ENCODE data around the gene KIAA1217. TPM values are rescaled to one million over a fixed set of nuclear protein-coding genes. Genes with fewer than 3 reads are reported as not detected.

KIAA1217 gene
- polyA plus RNA-seq, 6 donors from 2014 or later, result not detected

DNA sequence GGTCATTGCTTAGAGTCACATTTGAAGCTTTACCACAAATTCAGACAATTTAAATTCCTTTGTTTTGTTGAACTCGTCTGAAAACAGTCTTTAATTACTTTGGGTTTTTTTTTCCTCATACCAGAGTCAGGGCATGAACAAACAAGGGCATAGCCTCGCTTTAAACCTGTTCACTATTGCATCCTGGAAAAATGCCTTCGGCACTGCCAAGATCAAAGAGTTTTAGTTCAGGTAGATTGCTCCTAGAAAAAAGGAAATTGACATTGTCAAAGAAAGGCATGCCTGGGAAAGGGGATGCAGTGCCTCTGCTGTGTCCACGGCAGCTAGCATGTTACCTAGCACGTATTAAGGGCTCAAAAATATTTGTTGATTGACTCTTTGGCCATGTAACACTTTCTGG lies 279.7 kb downstream of the KIAA1217 start:
- no peaks in the 10 kb centered on the region for H3K36me3 Mint-ChIP-seq
- DNase-seq (no peak), ATAC-seq (ENCODE audit: low read depth in 2 of 2) (no peak)
- no peak overlapping the region for H3K27ac Mint-ChIP-seq
- peaks cover 0 to 9% (median 0%) of the 10 kb centered on the region in 7 donors for H3K9me3 Mint-ChIP-seq
- H3K4me1 Mint-ChIP-seq, result no peaks in the 10 kb centered on the region
- no peak overlapping the region for H3K4me3 Mint-ChIP-seq
- H3K27me3 Mint-ChIP-seq, result peaks cover 0 to 11% (median 3%) of the 10 kb centered on the region in 3 donors

DNA sequence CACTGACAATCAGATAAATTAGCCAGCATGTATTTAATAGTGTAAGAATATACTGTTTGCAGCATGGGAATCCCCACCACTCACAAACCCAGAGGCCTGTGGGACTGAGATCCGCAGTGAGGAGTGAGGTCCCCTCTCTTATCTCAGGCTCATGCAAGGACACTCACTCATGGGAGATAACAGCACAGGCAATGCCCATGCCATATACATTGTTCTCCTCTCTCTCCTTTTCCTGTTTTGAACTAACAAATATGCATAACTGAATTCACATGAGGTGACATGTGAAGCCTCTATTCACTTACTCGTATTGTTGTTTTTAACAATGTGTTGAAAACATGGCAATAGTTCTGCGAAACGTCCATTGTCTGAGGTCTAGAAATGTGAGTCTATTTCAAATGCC lies 284.2 kb downstream of the KIAA1217 start:
- Mint-ChIP-seq H3K9me3 (no peaks in the 10 kb centered on the region), H3K4me1 (no peaks in the 10 kb centered on the region), H3K36me3 (no peaks in the 10 kb centered on the region), H3K4me3 (no peak overlapping the region), H3K27ac (no peak overlapping the region), H3K27me3 (peaks cover 0 to 4% (median 0%) of the 10 kb centered on the region in 3 donors)
- DNase-seq (no peak), ATAC-seq (ENCODE audit: low read depth in 2 of 2) (no peak)

DNA sequence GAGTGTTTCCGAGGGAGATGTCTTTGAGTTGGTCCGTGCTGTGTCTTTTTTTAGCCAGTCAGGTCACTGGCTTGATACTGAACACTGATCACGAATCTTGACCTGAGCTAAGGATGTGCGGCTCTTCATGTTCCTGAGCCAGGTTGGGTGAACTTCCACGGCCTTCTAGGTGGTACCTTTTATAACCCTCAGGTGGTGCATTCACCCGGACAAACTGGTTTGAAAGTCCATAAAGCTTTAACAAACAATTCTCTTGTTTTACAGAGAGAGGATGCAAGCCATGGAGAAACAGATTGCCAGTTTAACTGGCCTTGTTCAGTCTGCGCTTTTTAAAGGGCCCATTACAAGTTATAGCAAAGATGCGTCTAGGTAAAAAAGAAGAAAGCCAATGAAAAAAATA lies 285.3 kb downstream of the KIAA1217 start:
- Mint-ChIP-seq H3K9me3 (no peaks in the 10 kb centered on the region), H3K36me3 (no peaks in the 10 kb centered on the region), H3K4me3 (no peak overlapping the region), H3K27me3 (peaks cover 0 to 5% (median 0%) of the 10 kb centered on the region in 3 donors), H3K4me1 (no peaks in the 10 kb centered on the region), H3K27ac (no peak overlapping the region)
- DNase-seq (no peak), ATAC-seq (ENCODE audit: low read depth in 2 of 2) (no peak)

DNA sequence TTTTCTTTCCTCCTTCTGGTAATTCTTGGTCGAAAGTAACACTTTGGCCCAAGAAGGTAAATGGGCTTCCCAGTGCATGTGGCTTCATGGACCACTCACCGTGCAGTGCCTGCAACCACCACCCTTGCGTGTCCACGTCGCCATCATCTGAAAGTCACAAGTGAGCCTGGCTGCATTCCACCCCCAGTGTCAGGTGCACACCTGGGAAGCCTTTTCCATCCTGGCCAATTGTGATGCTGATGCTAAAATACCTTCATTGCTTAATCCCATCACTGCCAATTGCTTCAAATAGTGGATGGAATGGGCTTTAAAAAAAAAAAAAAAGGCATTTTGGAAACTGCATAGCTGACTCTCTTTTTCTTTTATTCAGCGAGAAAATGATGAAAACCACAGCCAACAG lies 285.8 kb downstream of the KIAA1217 start:
- Mint-ChIP-seq H3K4me3 (no peak overlapping the region), H3K4me1 (no peaks in the 10 kb centered on the region), H3K9me3 (no peaks in the 10 kb centered on the region), H3K36me3 (no peaks in the 10 kb centered on the region), H3K27ac (no peak overlapping the region), H3K27me3 (peaks cover 0 to 5% (median 0%) of the 10 kb centered on the region in 3 donors)
- no peak for ATAC-seq (ENCODE audit: low read depth in 2 of 2)
- DNase-seq, result no peak

DNA sequence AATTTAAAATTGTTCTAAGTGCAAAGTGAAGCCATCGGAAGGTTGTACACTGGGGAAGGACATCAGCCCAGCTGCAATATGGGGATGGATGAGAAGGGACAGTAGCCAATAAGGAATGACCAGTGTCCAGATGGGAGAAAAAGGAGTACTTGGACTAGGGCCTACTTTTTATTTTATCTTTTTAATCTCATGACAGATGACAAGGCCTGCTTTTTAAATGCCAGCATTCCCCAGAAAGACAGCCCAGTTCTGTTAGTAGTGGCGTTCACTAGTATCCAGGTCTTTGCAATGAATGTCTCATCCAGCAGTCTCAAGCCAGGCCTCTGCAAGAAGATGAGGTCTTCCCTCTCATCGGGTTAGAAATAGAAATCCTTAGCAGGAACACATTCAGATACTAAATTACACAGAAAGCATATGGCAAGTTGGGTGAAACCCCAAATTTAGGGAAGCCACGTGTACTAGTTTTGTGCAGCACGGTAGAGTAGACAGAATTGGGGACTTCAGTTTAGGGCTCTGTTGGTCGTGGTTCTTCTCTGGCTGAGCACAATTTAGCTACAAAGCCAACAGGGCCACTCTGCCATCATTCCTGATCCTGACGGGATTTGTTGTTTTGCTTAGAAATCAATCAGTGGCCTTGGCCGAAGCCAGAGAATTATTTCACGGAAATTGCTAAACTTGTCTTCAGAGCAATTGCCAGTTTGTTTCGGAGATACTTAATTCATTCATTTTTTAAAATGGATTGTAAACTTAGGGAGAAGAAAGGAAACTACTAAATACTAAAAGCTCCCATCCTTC lies 286.9 kb downstream of the KIAA1217 start:
- Mint-ChIP-seq H3K4me1 (no peaks in the 10 kb centered on the region), H3K4me3 (no peak overlapping the region), H3K36me3 (no peaks in the 10 kb centered on the region), H3K27me3 (peaks cover 0 to 5% (median 0%) of the 10 kb centered on the region in 3 donors), H3K9me3 (no peaks in the 10 kb centered on the region), H3K27ac (no peak overlapping the region)
- DNase-seq (no peak), ATAC-seq (ENCODE audit: low read depth in 2 of 2) (no peak)

DNA sequence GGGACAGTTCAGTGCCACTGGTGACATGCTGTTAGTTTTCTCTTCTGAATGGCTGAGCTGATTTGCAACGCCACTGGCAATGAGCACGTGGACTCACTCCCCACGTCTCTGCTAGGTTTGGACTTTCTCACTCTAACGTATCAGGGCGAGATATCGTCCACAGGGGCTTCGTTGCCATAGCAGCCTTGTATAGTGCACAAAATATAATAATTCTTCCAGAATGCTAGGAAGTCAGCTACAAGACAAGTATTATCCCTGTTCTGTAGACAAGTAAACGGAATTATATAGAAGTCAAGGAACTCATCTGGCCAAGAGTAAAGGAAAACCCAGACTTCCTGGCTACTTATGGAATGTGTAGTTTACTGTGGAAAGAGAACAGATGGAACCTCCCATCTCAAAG lies 288.0 kb downstream of the KIAA1217 start:
- H3K27me3 Mint-ChIP-seq, result peaks cover 0 to 5% (median 0%) of the 10 kb centered on the region in 3 donors
- no peak overlapping the region for H3K27ac Mint-ChIP-seq
- no peak overlapping the region for H3K4me3 Mint-ChIP-seq
- no peak for ATAC-seq (ENCODE audit: low read depth in 2 of 2)
- H3K9me3 Mint-ChIP-seq, result no peaks in the 10 kb centered on the region
- no peak for DNase-seq
- H3K36me3 Mint-ChIP-seq, result no peaks in the 10 kb centered on the region
- no peaks in the 10 kb centered on the region for H3K4me1 Mint-ChIP-seq

DNA sequence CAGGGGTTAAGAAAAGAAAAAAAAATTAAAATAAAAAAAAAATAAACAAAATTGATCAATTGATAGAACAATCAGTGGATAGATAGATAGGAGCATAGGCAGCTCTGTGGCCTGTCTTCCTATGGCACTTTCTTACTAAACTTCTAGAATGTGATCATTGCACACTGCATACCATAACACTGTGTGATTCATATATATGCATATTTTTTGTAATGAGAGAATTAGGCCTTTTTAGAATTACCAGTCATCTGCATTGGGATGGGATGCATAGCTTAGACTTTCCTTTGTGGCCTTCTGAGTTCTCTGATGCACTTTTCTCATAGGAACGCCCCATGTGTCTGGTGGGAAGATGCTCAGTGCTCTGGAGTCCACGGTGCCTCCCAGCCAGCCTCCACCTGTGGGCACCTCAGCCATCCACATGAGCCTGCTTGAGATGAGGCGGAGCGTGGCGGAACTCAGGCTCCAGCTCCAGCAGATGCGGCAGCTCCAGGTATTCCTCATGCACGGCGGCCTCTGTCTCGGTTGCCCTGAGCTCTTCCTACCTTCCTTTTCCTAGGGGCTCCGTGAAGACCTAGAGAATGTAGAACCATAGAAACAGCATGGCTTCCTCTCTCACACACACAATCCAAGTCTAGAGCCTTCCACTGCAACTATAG lies 292.2 kb downstream of the KIAA1217 start:
- Mint-ChIP-seq H3K27me3 (peaks cover 0 to 5% (median 0%) of the 10 kb centered on the region in 3 donors), H3K4me1 (no peaks in the 10 kb centered on the region)

DNA sequence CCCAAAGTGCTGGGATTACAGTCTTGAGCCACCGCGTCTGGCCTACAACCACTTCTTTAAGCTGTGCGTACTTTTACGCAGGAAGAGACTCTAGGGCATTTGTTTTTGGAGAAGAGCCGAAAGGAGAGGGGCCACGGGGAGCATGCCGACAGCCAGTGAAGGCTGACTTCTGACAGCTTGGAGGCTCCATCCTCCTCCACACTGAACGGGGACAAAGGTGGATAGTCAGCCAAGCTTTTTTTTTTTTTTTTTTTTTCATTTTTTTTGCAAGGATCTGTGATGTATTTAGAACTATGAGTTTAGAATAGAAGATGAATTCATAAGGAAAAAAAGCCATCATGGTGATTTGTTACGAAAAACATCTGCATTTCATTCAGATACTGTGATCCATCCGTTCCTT lies 293.1 kb downstream of the KIAA1217 start:
- Mint-ChIP-seq H3K4me1 (no peaks in the 10 kb centered on the region), H3K9me3 (peaks cover 0 to 7% (median 3%) of the 10 kb centered on the region in 7 donors), H3K36me3 (no peaks in the 10 kb centered on the region), H3K27ac (no peak overlapping the region), H3K27me3 (peaks cover 0 to 5% (median 0%) of the 10 kb centered on the region in 3 donors), H3K4me3 (no peak overlapping the region)
- DNase-seq, result no peak
- ATAC-seq (ENCODE audit: low read depth in 2 of 2), result no peak

More for the DNA sequence above, 292.2 kb downstream of the KIAA1217 start:
- Mint-ChIP-seq H3K4me3 (no peak overlapping the region), H3K36me3 (no peaks in the 10 kb centered on the region), H3K27ac (peak overlapping the region in 1 of 6 donors; percentile 24), H3K9me3 (no peaks in the 10 kb centered on the region)
- no peak for ATAC-seq (ENCODE audit: low read depth in 2 of 2)
- no peak for DNase-seq

DNA sequence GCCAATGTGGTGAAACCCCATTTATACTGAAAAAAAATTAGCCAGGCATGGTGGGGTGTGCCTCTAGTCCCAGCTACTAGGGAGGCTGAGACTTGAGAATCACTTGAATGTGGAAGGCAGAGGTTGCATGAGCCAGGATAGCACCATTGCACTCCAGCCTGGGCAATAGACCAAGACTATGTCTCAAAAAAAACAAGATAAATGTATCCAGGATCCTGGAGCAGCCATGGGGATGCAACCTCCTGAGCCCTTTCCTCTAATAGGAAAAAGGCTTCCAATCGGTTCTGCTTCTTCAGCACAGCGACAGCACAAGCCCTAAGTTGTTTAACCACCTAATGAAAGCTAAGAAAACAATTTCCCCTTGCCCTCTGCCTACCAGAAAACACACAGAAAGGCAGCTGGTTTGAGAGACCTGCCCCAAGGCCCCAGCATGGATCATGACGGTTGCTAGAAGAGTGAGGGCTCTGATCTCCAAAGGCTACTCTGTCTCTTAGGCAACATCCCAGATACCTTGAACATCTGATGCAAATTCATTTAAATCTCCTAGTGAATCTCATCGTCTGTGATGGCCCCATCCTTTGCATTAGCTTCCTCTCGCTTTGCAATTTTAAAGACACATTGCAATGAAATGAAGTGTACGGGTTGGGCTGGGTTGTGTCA lies 294.0 kb downstream of the KIAA1217 start:
- Mint-ChIP-seq H3K4me3 (no peak overlapping the region), H3K9me3 (peaks cover 3 to 11% (median 4%) of the 10 kb centered on the region in 7 donors), H3K27ac (no peak overlapping the region), H3K27me3 (peaks cover 0 to 3% (median 0%) of the 10 kb centered on the region in 3 donors), H3K36me3 (no peaks in the 10 kb centered on the region), H3K4me1 (no peaks in the 10 kb centered on the region)
- DNase-seq (no peak), ATAC-seq (ENCODE audit: low read depth in 2 of 2) (no peak)

DNA sequence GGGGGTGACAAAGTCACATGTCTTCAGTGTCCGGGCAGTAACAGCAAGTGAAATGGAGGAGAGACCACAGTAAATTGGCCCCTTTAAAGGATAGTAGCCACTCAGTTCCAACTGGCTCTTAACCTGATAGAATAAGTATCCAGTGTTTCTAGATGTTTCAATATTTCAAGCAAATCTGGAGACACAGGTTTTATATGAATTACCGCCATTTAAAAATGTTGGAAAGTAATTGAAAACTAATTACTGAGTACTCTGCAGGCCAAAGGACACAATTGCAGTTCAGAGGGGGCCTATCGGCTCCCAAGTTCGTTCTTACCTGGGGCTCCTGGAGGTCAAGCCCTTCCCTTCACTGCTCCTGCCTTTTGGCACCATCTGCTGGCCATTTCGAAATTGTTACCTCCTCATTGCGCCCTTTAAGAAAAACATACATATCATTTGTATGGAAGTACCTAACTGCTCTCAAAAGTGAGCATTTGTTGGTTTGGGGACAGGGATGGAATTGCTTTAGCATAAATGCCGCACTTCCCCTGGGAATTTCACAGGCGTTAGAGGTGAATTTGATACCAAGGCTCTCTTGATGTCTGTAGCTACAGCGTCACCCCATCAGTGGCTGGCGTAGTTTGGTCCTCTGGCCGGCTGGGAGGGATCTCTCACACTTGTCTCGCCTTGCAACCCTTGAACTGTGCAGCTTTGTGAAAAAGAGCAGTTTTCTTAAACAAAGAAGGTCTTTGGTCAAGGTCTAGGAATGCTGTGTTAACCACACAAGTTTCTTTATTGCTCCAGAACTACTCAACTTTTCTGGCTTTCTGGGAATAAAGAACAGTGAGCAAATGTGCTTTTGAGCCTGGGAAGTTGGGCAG lies 294.8 kb downstream of the KIAA1217 start:
- no peaks in the 10 kb centered on the region for H3K36me3 Mint-ChIP-seq
- no peak for ATAC-seq (ENCODE audit: low read depth in 2 of 2)
- H3K4me1 Mint-ChIP-seq, result no peaks in the 10 kb centered on the region
- H3K4me3 Mint-ChIP-seq, result no peak overlapping the region
- H3K27ac Mint-ChIP-seq, result no peak overlapping the region
- H3K9me3 Mint-ChIP-seq, result peaks cover 3 to 11% (median 4%) of the 10 kb centered on the region in 7 donors
- DNase-seq, result no peak
- no peaks in the 10 kb centered on the region for H3K27me3 Mint-ChIP-seq

DNA sequence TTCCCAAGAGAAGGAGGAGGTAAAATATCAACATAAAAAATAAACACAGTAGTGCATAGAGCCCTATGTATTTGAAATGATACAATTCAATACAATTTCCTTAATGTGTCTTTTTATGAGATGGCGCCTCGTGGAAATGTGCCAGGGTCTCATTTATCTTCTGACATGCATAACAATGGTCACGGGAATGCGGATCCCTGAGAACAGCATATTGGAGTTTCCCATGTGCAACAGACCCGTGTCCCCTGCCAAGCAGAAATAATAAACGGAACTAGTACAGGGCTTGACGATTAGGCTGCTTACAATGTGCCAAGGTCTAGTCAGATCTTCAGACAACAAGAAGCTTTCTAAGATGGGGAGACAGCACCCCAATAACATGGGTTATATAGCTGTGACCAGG lies 296.8 kb downstream of the KIAA1217 start:
- H3K27ac Mint-ChIP-seq, result no peak overlapping the region
- H3K4me3 Mint-ChIP-seq, result no peak overlapping the region
- peaks cover 0 to 4% (median 0%) of the 10 kb centered on the region in 3 donors for H3K27me3 Mint-ChIP-seq
- H3K9me3 Mint-ChIP-seq, result peaks cover 3 to 11% (median 4%) of the 10 kb centered on the region in 7 donors
- H3K36me3 Mint-ChIP-seq, result no peaks in the 10 kb centered on the region
- no peak for DNase-seq
- no peak for ATAC-seq (ENCODE audit: low read depth in 2 of 2)
- no peaks in the 10 kb centered on the region for H3K4me1 Mint-ChIP-seq

DNA sequence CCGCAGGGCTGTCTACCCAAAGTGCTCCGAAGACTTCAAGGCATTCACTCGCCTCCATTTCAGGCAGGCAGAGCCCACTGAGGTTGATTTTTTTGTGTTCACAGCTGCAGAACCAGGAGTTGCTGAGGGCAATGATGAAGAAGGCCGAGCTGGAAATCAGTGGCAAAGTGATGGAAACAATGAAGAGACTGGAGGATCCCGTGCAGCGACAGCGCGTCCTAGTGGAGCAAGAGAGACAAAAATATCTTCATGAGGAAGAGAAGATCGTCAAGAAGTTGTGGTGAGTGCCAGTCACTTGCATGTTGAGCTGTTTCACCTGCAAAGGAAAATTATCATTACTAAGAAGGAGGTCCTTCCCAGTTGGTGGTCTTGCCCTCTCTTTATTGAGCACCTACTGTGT lies 304.2 kb downstream of the KIAA1217 start:
- H3K36me3 Mint-ChIP-seq, result no peaks in the 10 kb centered on the region
- no peak overlapping the region for H3K4me3 Mint-ChIP-seq
- H3K4me1 Mint-ChIP-seq, result no peaks in the 10 kb centered on the region
- peaks cover 0 to 3% (median 0%) of the 10 kb centered on the region in 7 donors for H3K9me3 Mint-ChIP-seq
- ATAC-seq (ENCODE audit: low read depth in 2 of 2) (no peak), DNase-seq (no peak)
- peaks cover 0 to 8% (median 6%) of the 10 kb centered on the region in 3 donors for H3K27me3 Mint-ChIP-seq
- peak overlapping the region in 1 of 6 donors; percentile 37 for H3K27ac Mint-ChIP-seq

DNA sequence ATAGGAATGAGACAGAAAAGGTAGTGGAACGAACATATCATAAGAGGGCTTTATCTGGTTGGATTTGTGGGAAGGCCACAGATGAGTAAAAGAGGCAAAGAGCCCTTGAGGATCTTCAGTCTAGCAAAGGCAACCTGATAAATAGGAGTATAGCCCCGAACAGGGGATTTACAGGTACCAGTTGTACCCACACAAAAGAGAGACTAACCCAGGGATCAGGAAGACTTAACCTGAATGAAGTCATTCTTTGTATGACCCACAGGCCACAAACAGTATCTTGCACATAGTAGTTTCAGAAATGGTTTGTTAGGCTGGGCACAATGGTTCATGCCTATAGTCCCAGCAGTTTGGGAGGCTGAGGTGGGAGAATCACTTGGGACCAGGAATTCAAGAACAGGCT lies 306.5 kb downstream of the KIAA1217 start:
- ATAC-seq (ENCODE audit: low read depth in 2 of 2), result no peak
- Mint-ChIP-seq H3K4me3 (no peak overlapping the region), H3K36me3 (no peaks in the 10 kb centered on the region), H3K27ac (no peak overlapping the region), H3K9me3 (peaks cover 0 to 3% (median 0%) of the 10 kb centered on the region in 7 donors), H3K4me1 (peaks cover 0 to 16% (median 4%) of the 10 kb centered on the region in 3 donors), H3K27me3 (peaks cover 11 to 19% (median 13%) of the 10 kb centered on the region in 3 donors)
- DNase-seq, result no peak

All from naive B cell (primary cell).